HCT116 (cell line): ENCODE data around the gene N4BP3. TPM values are rescaled to one million over a fixed set of nuclear protein-coding genes. Genes with fewer than 3 reads are reported as not detected.
A peak's percentile ranks its signal among the peaks of the same experiment; 100 is the strongest.

Experiments
- ATAC-seq: fragments of 200-7000 bp; cut with Tn5 transposase; 2 replicates; pipeline ENCODE4 v1.9.1; 2020; ENCODE audit warnings: mild to moderate bottlenecking, moderate library complexity
- BruUV-seq: library from RNA; stranded (reverse); fragments of 400-500 nt; replicated peaks from 2 replicates; lab custom pipeline; 2021; lab: Mats Ljungman, UMichigan
- CTCF ChIA-PET: fragments of 300-600 bp; sonication (Branson Sonifier 250); formaldehyde crosslinking; loops from one replicate; lab custom pipeline; 2021; ENCODE audit warnings: antibody characterized with exemption; lab: Charles Lee
- POLR2A ChIA-PET: fragments of 300-600, 350-600 bp; sonication (Branson Sonifier 250); formaldehyde crosslinking; loops from one replicate; lab custom pipeline; 2021; ENCODE audit warnings: antibody characterized with exemption; lab: Charles Lee
- RAD21 ChIA-PET, 2 experiments: fragments of 300-600 bp; sonication (Branson Sonifier 250); formaldehyde crosslinking; loops; one replicate each; lab custom pipeline; 2023; ENCODE audit warnings: low total read pairs in 2 of 2; ENCODE audit not compliant: uncharacterized antibody in 2 of 2, unreplicated experiment in 2 of 2, low non-redundant PET in 1 of 2; lab: Charles Lee
- DNase-seq: peaks from one replicate; pipeline ENCODE4 v3.0.0-alpha.2; 2010; ENCODE audit warnings: low read depth, low spot score
- H2AFZ ChIP-seq: fragments of 200-600 bp; shearing (Covaris generic), sonication (generic); 2 replicates; pipeline ENCODE4 v1.6.1; 2017; ENCODE audit warnings: low read depth, mixed run types, mixed read lengths, antibody characterized with exemption, low read length; ENCODE audit not compliant: poor library complexity, severe bottlenecking
- H3K27ac ChIP-seq: 2 replicates; pipeline ENCODE4 v1.5.1; 2012; ENCODE audit warnings: low read depth, low read length
- H3K27me3 ChIP-seq: fragments of 200-600 bp; sonication (generic); 2 replicates; pipeline ENCODE4 v1.6.1; 2016; ENCODE audit warnings: mixed run types, low read length, mixed read lengths; ENCODE audit not compliant: insufficient read depth
- H3K36me3 ChIP-seq, 2 experiments: fragments of 200-500 bp in 1 of 2; fragments of 200-600 bp in 1 of 2; sonication (Bioruptor generic) in 1 of 2; sonication (generic) in 1 of 2; 2 replicates each; pipeline versions ENCODE4 v1.5.1 to v1.6.1; 2014 to 2016; ENCODE audit warnings: low read length in 2 of 2, inconsistent platforms in 1 of 2, mixed read lengths in 1 of 2, mixed run types in 1 of 2; ENCODE audit not compliant: insufficient read depth in 2 of 2, control insufficient read depth in 1 of 2
- H3K4me1 ChIP-seq, 2 experiments: fragments of 200-600 bp in 1 of 2; sonication (generic) in 1 of 2; 2 replicates each; pipeline versions ENCODE4 v1.5.1 to v1.6.1; 2012 to 2017; ENCODE audit warnings: low read length in 2 of 2, inconsistent platforms in 1 of 2, mild to moderate bottlenecking in 1 of 2, mixed read lengths in 1 of 2, mixed run types in 1 of 2, moderate library complexity in 1 of 2; ENCODE audit not compliant: insufficient read depth in 2 of 2, control insufficient read depth in 1 of 2
- H3K4me2 ChIP-seq: fragments of 200-600 bp; sonication (generic); 2 replicates; pipeline ENCODE4 v1.6.1; 2017; ENCODE audit warnings: mixed run types, low read length, mixed read lengths
- H3K4me3 ChIP-seq, 2 experiments: fragments of 200-600 bp in 1 of 2; sonication (generic) in 1 of 2; replicated peaks in 1 of 2; 2 replicates each; pipeline ENCODE4 v1.5.1; 2011 to 2016; ENCODE audit warnings: low read length in 2 of 2, control low read depth in 1 of 2, low read depth in 1 of 2, mild to moderate bottlenecking in 1 of 2, mixed read lengths in 1 of 2, mixed run types in 1 of 2
- H3K79me2 ChIP-seq: fragments of 200-600 bp; sonication (generic); 2 replicates; pipeline ENCODE4 v1.6.1; 2017; ENCODE audit warnings: mild to moderate bottlenecking, mixed run types, low read length, moderate library complexity, mixed read lengths; ENCODE audit not compliant: insufficient read depth
- H3K9ac ChIP-seq: fragments of 200-600 bp; sonication (generic); 2 replicates; pipeline ENCODE4 v1.6.1; 2016; ENCODE audit warnings: low read length, mixed read lengths
- H3K9me2 ChIP-seq: fragments of 200-600 bp; sonication (generic), shearing (Covaris generic); 2 replicates; pipeline ENCODE4 v1.6.1; 2017; ENCODE audit warnings: mixed run types, mild to moderate bottlenecking, moderate library complexity; ENCODE audit not compliant: insufficient read depth
- H3K9me3 ChIP-seq, 2 experiments: fragments of 200-500 bp in 1 of 2; fragments of 200-600 bp in 1 of 2; sonication (Bioruptor generic) in 1 of 2; sonication (generic) in 1 of 2; 2 replicates each; pipeline ENCODE4 v1.6.1; 2014 to 2017; ENCODE audit warnings: low read length in 2 of 2, mixed read lengths in 2 of 2, inconsistent platforms in 1 of 2, low read depth in 1 of 2, mild to moderate bottlenecking in 1 of 2, mixed run types in 1 of 2, moderate library complexity in 1 of 2; ENCODE audit not compliant: control insufficient read depth in 1 of 2, insufficient read depth in 1 of 2
- H4K20me1 ChIP-seq: fragments of 200-600 bp; sonication (generic), shearing (Covaris generic); 2 replicates; pipeline ENCODE4 v1.6.1; 2017; ENCODE audit warnings: mixed run types, mild to moderate bottlenecking, moderate library complexity; ENCODE audit not compliant: insufficient read depth
- ATF3 ChIP-seq: IDR thresholded peaks from 2 replicates; pipeline ENCODE4 v1.6.1; 2012
- ELF1 ChIP-seq: IDR thresholded peaks from 2 replicates; pipeline ENCODE4 v1.6.1; 2012; ENCODE audit warnings: low read depth, borderline replicate concordance
- MAX ChIP-seq: IDR thresholded peaks from 2 replicates; pipeline ENCODE4 v1.6.1; 2012
- REST ChIP-seq: IDR thresholded peaks from 2 replicates; pipeline ENCODE4 v1.6.1; 2012; ENCODE audit warnings: low read depth
- SRF ChIP-seq: IDR thresholded peaks from 2 replicates; pipeline ENCODE4 v1.6.1; 2012; ENCODE audit warnings: low read depth
- TCF7L2 ChIP-seq: IDR thresholded peaks from 2 replicates; pipeline ENCODE4 v1.7.0; 2011; ENCODE audit warnings: borderline replicate concordance, inconsistent platforms; ENCODE audit not compliant: insufficient read depth, insufficient read length; ENCODE audit errors: extremely low read depth
- intact Hi-C: fragments of 100-400 bp; cut with micrococcal nuclease; formaldehyde crosslinking; loops from 2 replicates; pipeline ENCODE4 v1.10.0; 2022
- total RNA-seq: library from RNA; stranded (reverse); gene quantifications from one replicate; pipeline ENCODE4 v1.2.1, GENCODE V29; 2021; ENCODE audit not compliant: unreplicated experiment

The N4BP3 gene
- total RNA-seq, 1 experiment from 2014 or later: 5.2 TPM

- peak overlapping the region; percentile 60; the same call in 1 of the 2 replicates for H3K27ac ChIP-seq
- ChIA-PET CTCF (interaction anchor here (0.7 to 1.1 kb wide), 2 partner anchors 22 to 38 kb away, joined by 3 read pairs; no protein-coding TSS in a partner anchor), POLR2A (no interaction called here)
These were observed 551 bp downstream of the N4BP3 start for GRCh38 chr5:178113841-178114324.

More at GRCh38 chr5:178113841-178114324, 551 bp downstream of the N4BP3 start:
- H3K36me3 ChIP-seq: no peaks in the 10 kb centered on the region
- peak overlapping the region; percentile 96 for H3K4me2 ChIP-seq
- H2AFZ ChIP-seq: no peak overlapping the region
- H3K9ac ChIP-seq: peak overlapping the region; percentile 71
- H3K4me3 ChIP-seq: peak overlapping the region; percentile 63 to 76
- BruUV-seq: no TSS peak
- no peaks in the 10 kb centered on the region for H4K20me1 ChIP-seq
- intact Hi-C loops: loop anchor here (1.0 kb wide), 1 partner anchor 17 kb away; the partner anchor contains the start of gene RMND5B
- ATAC-seq: peak; percentile 57
- TF ChIP-seq ELF1 (no peak), MAX (0 out of 2 replicates have a peak, but pooled peaks have one; percentile 2), REST (no peak), ATF3 (no peak), TCF7L2 (no peak), SRF (no peak)
- H3K9me3 ChIP-seq: no peaks in the 10 kb centered on the region
- no peak for DNase-seq
- peaks cover 17 to 31% of the 10 kb centered on the region in 2 experiments for H3K4me1 ChIP-seq
- H3K9me2 ChIP-seq: no peaks in the 10 kb centered on the region
- RAD21 ChIA-PET: no interaction called here
- H3K27me3 ChIP-seq: no peaks in the 10 kb centered on the region
- peaks cover 13% of the 10 kb centered on the region; the same call in 1 of the 2 replicates for H3K79me2 ChIP-seq
